Astrocyte of the spinal cord (primary cell): ENCODE data around the gene DPEP1.

Experiments
- DNase-seq: peaks from one replicate; pipeline ENCODE4 v3.0.0; 2011; ENCODE audit warnings: low read depth, low spot score
- H3K4me3 ChIP-seq: 2 replicates; pipeline ENCODE4 v1.5.1; 2011; ENCODE audit warnings: low read depth, mild to moderate bottlenecking, low read length, moderate library complexity
- CTCF ChIP-seq: IDR thresholded peaks from 2 replicates; pipeline ENCODE4 v1.5.1; 2012; ENCODE audit warnings: low read depth, mild to moderate bottlenecking, low read length, inconsistent platforms
- in situ Hi-C: cut with HindIII; loops from 2 replicates; pipeline ENCODE4 v1.10.0; 2017; ENCODE audit warnings: low sequenced_read_pairs

The DPEP1 gene

GRCh38 chr16:89600427-89600826 lies 13.0 kb upstream of the DPEP1 start:
- DNase-seq, result no peak
- in situ Hi-C loops, result no loop called here
- no peak overlapping the region for H3K4me3 ChIP-seq
- TF ChIP-seq CTCF, result no peak

DNA sequence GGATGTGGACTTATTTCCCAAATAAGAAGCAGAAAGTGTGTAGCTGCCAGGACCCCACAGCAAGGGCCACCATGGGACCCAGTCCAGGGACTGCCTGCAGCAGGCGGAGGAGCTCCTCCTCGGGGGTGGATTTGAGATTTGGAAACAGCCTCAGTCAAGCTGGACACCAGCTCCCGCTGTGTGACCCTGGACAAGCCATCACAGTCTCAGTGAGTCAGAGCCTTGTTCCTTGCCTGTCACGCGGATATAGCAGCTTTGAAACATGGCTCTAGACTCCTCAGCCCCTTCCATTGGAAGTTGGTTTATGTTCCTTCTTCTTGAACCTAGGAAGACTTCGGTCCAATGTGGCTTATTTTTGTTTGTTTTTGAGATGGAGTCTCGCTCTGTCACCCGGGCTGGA lies 12.5 kb upstream of the DPEP1 start:
- in situ Hi-C loops, result no loop called here
- no peak for DNase-seq
- TF ChIP-seq CTCF, result no peak
- H3K4me3 ChIP-seq, result no peak overlapping the region

- no peak for TF ChIP-seq CTCF
- no peak overlapping the region for H3K4me3 ChIP-seq
- no peak for DNase-seq
- in situ Hi-C loops, result no loop called here
Measured at GRCh38 chr16:89601906-89602272, 11.6 kb upstream of the DPEP1 start.

GRCh38 chr16:89602273-89602951 lies 11.0 kb upstream of the DPEP1 start:
- no peak overlapping the region for H3K4me3 ChIP-seq
- in situ Hi-C loops, result no loop called here
- TF ChIP-seq CTCF, result no peak
- DNase-seq, result peak; percentile 87

- no peak for TF ChIP-seq CTCF
- in situ Hi-C loops, result no loop called here
- no peak for DNase-seq
- no peak overlapping the region for H3K4me3 ChIP-seq
Measured at GRCh38 chr16:89602952-89603590, 10.4 kb upstream of the DPEP1 start.

DNA sequence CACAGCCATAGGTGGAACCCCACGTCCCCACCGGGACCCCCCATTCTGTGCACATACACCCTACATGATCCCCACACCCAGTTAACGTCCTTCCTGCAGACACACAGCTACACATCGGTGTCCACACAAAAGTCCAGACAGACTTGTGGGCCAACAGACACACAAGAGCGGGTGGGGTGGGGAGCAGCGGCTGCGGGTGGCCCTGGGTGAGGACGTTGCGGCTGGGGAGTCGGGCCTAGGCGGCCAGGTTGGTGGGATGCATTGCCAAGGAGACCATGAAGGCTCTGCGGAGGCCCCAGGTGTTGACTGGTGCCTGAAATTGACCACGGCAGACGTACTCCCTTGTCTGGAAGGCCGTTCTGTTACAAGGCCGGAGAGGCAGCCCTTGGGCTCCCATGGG lies 8.7 kb upstream of the DPEP1 start:
- H3K4me3 ChIP-seq, result no peak overlapping the region
- in situ Hi-C loops, result no loop called here
- DNase-seq, result no peak
- no peak for TF ChIP-seq CTCF
